OCI-LY3 (cell line): ENCODE data around the gene EPS8.

Experiments
- H2AFZ ChIP-seq: fragments of 200-600, 300-600 bp; shearing (Covaris generic); 2 replicates; pipeline ENCODE4 v1.6.0; 2014; ENCODE audit warnings: antibody characterized with exemption, low read depth, low read length
- H3K27ac ChIP-seq: fragments of 200-600, 300-600 bp; sonication (generic); 2 replicates; pipeline ENCODE4 v1.5.1; 2014; ENCODE audit warnings: mild to moderate bottlenecking, low read length, moderate library complexity, mixed read lengths
- H3K27me3 ChIP-seq: fragments of 200-600, 300-600 bp; sonication (generic); 2 replicates; pipeline ENCODE4 v1.6.1; 2014; ENCODE audit warnings: low read depth, low read length, mixed read lengths
- H3K36me3 ChIP-seq: fragments of 200-600, 300-600 bp; sonication (generic); replicated peaks from 2 replicates; pipeline ENCODE3; 2014; ENCODE audit warnings: low read depth, low read length, mixed read lengths
- H3K4me1 ChIP-seq: fragments of 300-600, 200-600 bp; sonication (generic); 2 replicates; pipeline ENCODE4 v1.6.1; 2014; ENCODE audit warnings: low read length, mixed read lengths
- H3K4me2 ChIP-seq: fragments of 200-600, 300-600 bp; sonication (generic); 2 replicates; pipeline ENCODE4 v1.6.1; 2014; ENCODE audit warnings: low read length, mixed read lengths
- H3K4me3 ChIP-seq: fragments of 300-600, 200-600 bp; sonication (generic); 2 replicates; pipeline ENCODE4 v1.5.1; 2014; ENCODE audit warnings: antibody characterized with exemption, mild to moderate bottlenecking, low read length, moderate library complexity
- H3K79me2 ChIP-seq: fragments of 300-600, 200-600 bp; shearing (Covaris generic); 2 replicates; pipeline ENCODE4 v1.6.1; 2014; ENCODE audit warnings: mild to moderate bottlenecking, low read length, mixed read lengths
- H3K9ac ChIP-seq: fragments of 300-600, 200-600 bp; shearing (Covaris generic); 2 replicates; pipeline ENCODE4 v1.6.0; 2014; ENCODE audit warnings: mild to moderate bottlenecking, low read length, moderate library complexity
- H3K9me3 ChIP-seq: fragments of 200-600, 300-600 bp; shearing (Covaris generic); 2 replicates; pipeline ENCODE4 v1.6.1; 2014; ENCODE audit warnings: low read length, mixed read lengths; ENCODE audit not compliant: insufficient read depth
- H4K20me1 ChIP-seq: fragments of 200-600, 300-600 bp; sonication (generic); 2 replicates; pipeline ENCODE4 v1.6.1; 2016; ENCODE audit warnings: low read length, mixed read lengths; ENCODE audit not compliant: insufficient read depth
- CTCF ChIP-seq: fragments of 200-600, 300-600 bp; sonication (generic); IDR thresholded peaks from 2 replicates; pipeline ENCODE4 v1.5.1; 2014; ENCODE audit warnings: antibody characterized with exemption, low read length, low read depth
- EZH2phosphoT487 ChIP-seq: fragments of 200-600 bp; shearing (Covaris generic); IDR thresholded peaks from 2 replicates; pipeline ENCODE4 v1.6.1; 2018; ENCODE audit warnings: antibody characterized with exemption, mixed run types, low read depth

Gene EPS8

GRCh38 chr12:15714256-15714655 lies 74.9 kb downstream of the EPS8 start:
- no peaks in the 10 kb centered on the region for H3K27me3 ChIP-seq
- H3K36me3 ChIP-seq = no peaks in the 10 kb centered on the region
- H3K9me3 ChIP-seq = no peaks in the 10 kb centered on the region
- no peaks in the 10 kb centered on the region for H4K20me1 ChIP-seq
- no peak overlapping the region for H3K4me3 ChIP-seq
- no peak overlapping the region for H3K9ac ChIP-seq
- no peak overlapping the region for H3K4me2 ChIP-seq
- TF ChIP-seq EZH2phosphoT487 (no peak), CTCF (no peak)
- H2AFZ ChIP-seq = no peak overlapping the region
- no peak overlapping the region for H3K27ac ChIP-seq
- peaks cover 17% of the 10 kb centered on the region for H3K4me1 ChIP-seq
- H3K79me2 ChIP-seq = no peaks in the 10 kb centered on the region

- no peak overlapping the region for H3K9ac ChIP-seq
- peaks cover 12% of the 10 kb centered on the region for H3K4me1 ChIP-seq
- peak overlapping the region; percentile 62 for H2AFZ ChIP-seq
- no peaks in the 10 kb centered on the region for H3K9me3 ChIP-seq
- H3K4me2 ChIP-seq = peak overlapping the region; percentile 35
- H4K20me1 ChIP-seq = no peaks in the 10 kb centered on the region
- TF ChIP-seq EZH2phosphoT487 (no peak), CTCF (no peak)
- H3K36me3 ChIP-seq = no peaks in the 10 kb centered on the region
- no peaks in the 10 kb centered on the region for H3K79me2 ChIP-seq
- H3K27ac ChIP-seq = no peak overlapping the region
- H3K4me3 ChIP-seq = peak overlapping the region; percentile 14
- H3K27me3 ChIP-seq = no peaks in the 10 kb centered on the region
Observed at GRCh38 chr12:15712823-15713660, 76.1 kb downstream of the EPS8 start.

- Histone ChIP-seq H3K27me3 (no peaks in the 10 kb centered on the region), H4K20me1 (no peaks in the 10 kb centered on the region), H3K9ac (no peak overlapping the region), H3K4me1 (peaks cover 12% of the 10 kb centered on the region), H3K4me2 (peak overlapping the region; percentile 35), H3K36me3 (no peaks in the 10 kb centered on the region), H3K27ac (no peak overlapping the region), H3K4me3 (peak overlapping the region; percentile 14; the same call in 1 of the 2 replicates), H3K9me3 (no peaks in the 10 kb centered on the region), H3K79me2 (no peaks in the 10 kb centered on the region), H2AFZ (peak overlapping the region; percentile 62; the same call in 1 of the 2 replicates)
- no peak for TF ChIP-seq EZH2phosphoT487
- TF ChIP-seq CTCF = no peak
Observed at GRCh38 chr12:15712160-15712559, 77.0 kb downstream of the EPS8 start.

GRCh38 chr12:15710860-15711510 lies 78.2 kb downstream of the EPS8 start:
- Histone ChIP-seq H3K27me3 (no peaks in the 10 kb centered on the region), H3K27ac (no peak overlapping the region), H3K9ac (no peak overlapping the region), H3K4me2 (no peak overlapping the region), H3K36me3 (no peaks in the 10 kb centered on the region), H3K79me2 (no peaks in the 10 kb centered on the region), H4K20me1 (no peaks in the 10 kb centered on the region), H3K9me3 (no peaks in the 10 kb centered on the region), H3K4me3 (no peak overlapping the region), H2AFZ (no peak overlapping the region), H3K4me1 (peaks cover 12% of the 10 kb centered on the region)
- no peak for TF ChIP-seq CTCF
- no peak for TF ChIP-seq EZH2phosphoT487
